D721Med (cell line): ENCODE data around the gene IRGC.

Experiments used
- DNase-seq: peaks from one replicate; pipeline ENCODE4 v3.0.0; 2011; ENCODE audit warnings: low spot score; ENCODE audit not compliant: insufficient read length
- FAIRE-seq: peaks from 2 replicates; lab custom pipeline; 2011; peaks lifted over from hg19 to GRCh38; lab: Jason Lieb, UNC
- TF ChIP-seq, protein P1 (sequence below): IDR thresholded peaks from 2 replicates; pipeline ENCODE4 v1.5.1; 2012; ENCODE audit warnings: mild to moderate bottlenecking, control low read depth; ENCODE audit not compliant: insufficient read depth; ENCODE audit errors: missing control alignments

The IRGC gene

DNA sequence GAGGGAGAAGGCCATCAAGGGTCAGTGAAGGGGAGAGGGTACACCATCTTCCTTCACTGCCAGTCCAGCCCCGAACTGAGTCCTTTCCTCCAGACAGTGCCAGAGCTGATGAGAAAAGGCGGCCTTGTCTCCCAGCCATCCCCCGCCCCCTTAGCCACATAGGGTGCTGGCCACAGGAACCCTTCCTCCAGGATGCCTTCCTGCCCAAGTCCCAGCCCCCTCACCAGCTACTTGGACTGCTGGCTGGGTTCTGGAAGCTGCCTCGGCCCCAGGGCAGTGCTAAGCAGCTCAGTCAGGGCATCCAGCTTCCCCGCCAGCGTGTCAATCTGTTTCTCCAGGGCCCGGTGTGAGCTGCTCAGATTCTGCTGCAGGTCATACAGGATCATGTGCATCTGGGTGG, 51.4 kb downstream of the IRGC start:
- no peak for DNase-seq
- TF ChIP-seq, protein P1, sequence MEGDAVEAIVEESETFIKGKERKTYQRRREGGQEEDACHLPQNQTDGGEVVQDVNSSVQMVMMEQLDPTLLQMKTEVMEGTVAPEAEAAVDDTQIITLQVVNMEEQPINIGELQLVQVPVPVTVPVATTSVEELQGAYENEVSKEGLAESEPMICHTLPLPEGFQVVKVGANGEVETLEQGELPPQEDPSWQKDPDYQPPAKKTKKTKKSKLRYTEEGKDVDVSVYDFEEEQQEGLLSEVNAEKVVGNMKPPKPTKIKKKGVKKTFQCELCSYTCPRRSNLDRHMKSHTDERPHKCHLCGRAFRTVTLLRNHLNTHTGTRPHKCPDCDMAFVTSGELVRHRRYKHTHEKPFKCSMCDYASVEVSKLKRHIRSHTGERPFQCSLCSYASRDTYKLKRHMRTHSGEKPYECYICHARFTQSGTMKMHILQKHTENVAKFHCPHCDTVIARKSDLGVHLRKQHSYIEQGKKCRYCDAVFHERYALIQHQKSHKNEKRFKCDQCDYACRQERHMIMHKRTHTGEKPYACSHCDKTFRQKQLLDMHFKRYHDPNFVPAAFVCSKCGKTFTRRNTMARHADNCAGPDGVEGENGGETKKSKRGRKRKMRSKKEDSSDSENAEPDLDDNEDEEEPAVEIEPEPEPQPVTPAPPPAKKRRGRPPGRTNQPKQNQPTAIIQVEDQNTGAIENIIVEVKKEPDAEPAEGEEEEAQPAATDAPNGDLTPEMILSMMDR, result no peak
- FAIRE-seq, result no peak

DNA sequence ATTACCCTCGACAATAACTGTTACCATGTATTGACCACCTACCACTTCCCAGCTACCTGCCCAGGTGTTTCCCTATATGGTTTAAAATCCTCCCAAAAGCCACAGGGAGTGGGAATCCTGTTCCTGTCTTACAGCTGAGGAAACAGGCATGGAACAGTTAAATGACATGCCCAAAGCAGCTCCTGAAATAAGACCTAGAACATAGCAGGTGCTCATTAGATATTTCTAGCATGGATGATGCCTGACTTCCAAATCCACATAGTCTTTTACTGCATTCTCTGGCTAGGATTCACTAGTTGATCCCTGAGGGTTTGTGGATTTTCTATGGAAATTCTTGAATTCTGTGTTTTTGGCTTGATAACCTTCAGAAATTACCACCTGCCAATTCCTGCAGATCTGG, 51.9 kb downstream of the IRGC start:
- TF ChIP-seq, protein P1, result no peak
- no peak for FAIRE-seq
- DNase-seq, result no peak

DNA sequence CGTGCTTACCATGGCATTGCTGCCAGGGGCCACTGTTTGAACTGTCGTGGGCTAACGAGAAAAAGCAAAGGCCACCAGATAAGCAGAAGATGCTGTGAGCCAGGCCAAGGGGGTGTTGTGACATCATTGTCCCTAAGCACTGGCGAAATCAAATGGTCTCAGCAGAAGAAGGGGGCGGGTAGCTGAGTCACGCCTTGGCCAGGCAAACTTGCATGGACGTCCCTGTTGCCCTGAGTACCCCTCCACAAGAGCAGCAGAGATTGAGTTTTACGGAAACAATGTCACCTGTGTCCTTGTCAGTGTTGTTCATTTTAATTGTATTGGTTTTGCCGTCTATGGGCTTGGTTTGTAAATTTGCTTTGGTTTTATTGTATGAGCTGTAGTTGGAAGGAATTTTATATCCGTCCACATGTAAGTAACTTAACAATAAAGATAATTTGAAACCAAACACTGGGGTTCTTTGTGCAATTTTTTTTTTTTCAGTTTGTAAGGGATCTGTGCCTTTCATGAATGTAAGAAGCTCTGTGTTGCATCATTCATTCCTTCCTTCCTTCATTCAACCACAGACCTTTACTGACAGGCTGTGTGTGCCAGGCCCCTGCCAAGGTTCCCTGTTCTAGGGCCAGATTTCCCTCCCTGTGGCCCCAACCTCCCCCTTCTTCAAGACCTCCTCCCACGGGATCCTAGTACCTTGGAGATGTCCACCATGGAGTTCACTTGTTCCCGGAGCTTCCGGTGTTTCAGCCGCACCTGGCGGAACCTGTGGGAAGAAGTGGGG, 52.6 kb downstream of the IRGC start:
- TF ChIP-seq, protein P1, result no peak
- FAIRE-seq, result no peak

DNA sequence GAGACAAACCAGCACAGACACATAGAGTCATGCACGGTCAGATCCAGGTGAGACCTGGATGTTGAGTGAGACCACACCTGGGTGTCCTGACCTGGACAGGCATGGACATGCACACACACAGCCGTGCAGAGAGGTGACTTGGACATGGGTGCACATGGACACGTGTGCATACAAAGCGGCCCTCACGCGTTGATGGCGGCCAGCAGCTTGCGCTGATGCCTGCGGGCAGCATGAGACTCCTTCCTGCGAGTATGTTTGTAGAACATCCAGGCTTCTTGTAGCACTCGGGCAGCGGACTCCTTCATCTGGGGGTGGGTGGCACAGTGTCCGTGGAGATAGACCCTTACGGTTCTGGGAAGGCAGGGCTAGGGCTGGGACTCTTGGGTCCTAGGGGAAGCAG, 53.4 kb downstream of the IRGC start:
- FAIRE-seq (no peak), DNase-seq (no peak)
- TF ChIP-seq, protein P1, result no peak

More for the DNA sequence above, 52.6 kb downstream of the IRGC start:
- no peak for DNase-seq
